Astrocyte (in vitro differentiated cells and primary cell): ENCODE results near the gene INPP5E. TPM values are rescaled to one million over a fixed set of nuclear protein-coding genes. Genes with fewer than 3 reads are reported as not detected.

Experiments used
- DNase-seq: peaks from one replicate; pipeline ENCODE4 v3.0.0-alpha.2; 2010; ENCODE audit warnings: low read depth
- FAIRE-seq: peaks from 2 replicates; lab custom pipeline; 2011; peaks lifted over from hg19 to GRCh38; lab: Jason Lieb, UNC
- H2AFZ ChIP-seq: 2 replicates; pipeline ENCODE4 v1.6.0; 2012; ENCODE audit warnings: low read depth, low read length, inconsistent platforms
- H3K27ac ChIP-seq: 2 replicates; pipeline ENCODE4 v1.5.1; 2011; ENCODE audit warnings: low read depth, low read length, inconsistent platforms
- H3K27me3 ChIP-seq: 2 replicates; pipeline ENCODE4 v1.6.0; 2011; ENCODE audit warnings: low read length, inconsistent platforms; ENCODE audit not compliant: insufficient read depth
- H3K36me3 ChIP-seq: 2 replicates; pipeline ENCODE4 v1.5.1; 2011; ENCODE audit warnings: low read length, inconsistent platforms; ENCODE audit not compliant: insufficient read depth
- H3K4me1 ChIP-seq: 2 replicates; pipeline ENCODE4 v1.5.1; 2011; ENCODE audit warnings: low read length, inconsistent platforms; ENCODE audit not compliant: insufficient read depth
- H3K4me2 ChIP-seq: 2 replicates; pipeline ENCODE4 v1.6.0; 2012; ENCODE audit warnings: low read length, inconsistent platforms
- H3K4me3 ChIP-seq: 2 replicates; pipeline ENCODE4 v1.5.1; 2011; ENCODE audit warnings: low read depth, mild to moderate bottlenecking, low read length, inconsistent platforms; ENCODE audit not compliant: insufficient read depth
- H3K79me2 ChIP-seq: 2 replicates; pipeline ENCODE4 v1.6.0; 2012; ENCODE audit warnings: mild to moderate bottlenecking, low read length, inconsistent platforms; ENCODE audit not compliant: insufficient read depth
- H3K9ac ChIP-seq: 2 replicates; pipeline ENCODE4 v1.6.0; 2012; ENCODE audit warnings: mild to moderate bottlenecking, low read length, inconsistent platforms
- H3K9me3 ChIP-seq: 2 replicates; pipeline ENCODE4 v1.5.1; 2012; ENCODE audit warnings: low read depth, mild to moderate bottlenecking, low read length, inconsistent platforms; ENCODE audit not compliant: insufficient read depth
- H4K20me1 ChIP-seq: 2 replicates; pipeline ENCODE4 v1.6.0; 2012; ENCODE audit warnings: low read length, inconsistent platforms; ENCODE audit not compliant: insufficient read depth
- H3K27ac Mint-ChIP-seq: one replicate; pipeline ENCODE4 v1.8.0; 2021; ENCODE audit warnings: mild to moderate bottlenecking, mixed read lengths; ENCODE audit not compliant: unreplicated experiment
- H3K27me3 Mint-ChIP-seq: one replicate; pipeline ENCODE4 v1.8.0; 2021; ENCODE audit warnings: low read depth, mixed read lengths; ENCODE audit not compliant: unreplicated experiment
- H3K36me3 Mint-ChIP-seq: one replicate; pipeline ENCODE4 v1.8.0; 2021; ENCODE audit warnings: low read depth, mixed read lengths; ENCODE audit not compliant: unreplicated experiment
- H3K4me1 Mint-ChIP-seq: one replicate; pipeline ENCODE4 v1.8.0; 2021; ENCODE audit warnings: low read depth, mixed read lengths; ENCODE audit not compliant: unreplicated experiment
- H3K4me3 Mint-ChIP-seq: one replicate; pipeline ENCODE4 v1.8.0; 2021; ENCODE audit warnings: mild to moderate bottlenecking, moderate library complexity, mixed read lengths; ENCODE audit not compliant: unreplicated experiment
- H3K9me3 Mint-ChIP-seq: one replicate; pipeline ENCODE4 v1.8.0; 2021; ENCODE audit warnings: mild to moderate bottlenecking, mixed read lengths; ENCODE audit not compliant: unreplicated experiment
- EZH2 ChIP-seq: IDR thresholded peaks from 2 replicates; pipeline ENCODE4 v1.6.1; 2012; ENCODE audit warnings: mild to moderate bottlenecking, low read length, inconsistent platforms; ENCODE audit not compliant: insufficient read depth
- total RNA-seq: library from RNA; stranded (reverse); gene quantifications from 2 replicates; pipeline ENCODE4 v1.2.1, GENCODE V29; 2021
- TF ChIP-seq, protein P1 (sequence below): IDR thresholded peaks from 2 replicates; pipeline ENCODE4 v1.5.1; 2011; ENCODE audit warnings: low read depth, mild to moderate bottlenecking, inconsistent platforms, low read length, moderate library complexity; ENCODE audit not compliant: insufficient read depth

Gene INPP5E
- total RNA-seq, 1 donor from 2014 or later = 13.2 TPM

DNA sequence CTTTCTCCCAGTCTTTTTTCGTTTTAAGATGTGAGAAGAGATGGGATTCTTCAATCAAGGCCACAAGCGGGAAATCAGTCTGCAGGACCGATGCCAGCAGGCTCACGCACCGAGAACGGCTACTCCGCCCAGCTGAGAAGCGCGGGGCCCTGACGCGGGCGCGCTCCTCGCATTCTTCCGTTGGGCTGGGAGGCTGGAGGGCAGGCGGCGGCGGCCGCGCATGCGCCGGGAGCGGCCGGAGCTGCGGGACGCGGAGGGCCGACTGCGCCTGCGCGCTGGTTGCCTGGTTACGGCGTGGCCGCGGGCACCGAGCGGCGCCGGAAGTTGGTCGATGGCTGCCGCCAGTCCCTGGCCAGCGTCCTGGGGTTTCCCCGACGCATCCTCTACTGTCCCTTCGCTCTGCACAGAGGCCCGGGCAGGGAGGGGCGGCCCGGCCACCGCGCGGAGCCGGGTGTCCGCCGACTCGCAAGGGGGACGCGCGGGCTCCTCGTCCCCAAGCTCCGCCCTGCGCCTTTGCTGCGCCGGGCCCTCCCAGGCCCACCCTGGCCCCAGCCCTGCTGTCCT is 44.0 kb upstream of the INPP5E start:
- H2AFZ ChIP-seq = peak overlapping the region; percentile 94
- TF ChIP-seq, protein P1, sequence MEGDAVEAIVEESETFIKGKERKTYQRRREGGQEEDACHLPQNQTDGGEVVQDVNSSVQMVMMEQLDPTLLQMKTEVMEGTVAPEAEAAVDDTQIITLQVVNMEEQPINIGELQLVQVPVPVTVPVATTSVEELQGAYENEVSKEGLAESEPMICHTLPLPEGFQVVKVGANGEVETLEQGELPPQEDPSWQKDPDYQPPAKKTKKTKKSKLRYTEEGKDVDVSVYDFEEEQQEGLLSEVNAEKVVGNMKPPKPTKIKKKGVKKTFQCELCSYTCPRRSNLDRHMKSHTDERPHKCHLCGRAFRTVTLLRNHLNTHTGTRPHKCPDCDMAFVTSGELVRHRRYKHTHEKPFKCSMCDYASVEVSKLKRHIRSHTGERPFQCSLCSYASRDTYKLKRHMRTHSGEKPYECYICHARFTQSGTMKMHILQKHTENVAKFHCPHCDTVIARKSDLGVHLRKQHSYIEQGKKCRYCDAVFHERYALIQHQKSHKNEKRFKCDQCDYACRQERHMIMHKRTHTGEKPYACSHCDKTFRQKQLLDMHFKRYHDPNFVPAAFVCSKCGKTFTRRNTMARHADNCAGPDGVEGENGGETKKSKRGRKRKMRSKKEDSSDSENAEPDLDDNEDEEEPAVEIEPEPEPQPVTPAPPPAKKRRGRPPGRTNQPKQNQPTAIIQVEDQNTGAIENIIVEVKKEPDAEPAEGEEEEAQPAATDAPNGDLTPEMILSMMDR = no peak
- TF ChIP-seq EZH2 = no peak
- H3K27me3 Mint-ChIP-seq = peaks cover 16% of the 10 kb centered on the region
- no peaks in the 10 kb centered on the region for H3K9me3 Mint-ChIP-seq
- H3K4me1 Mint-ChIP-seq = peaks cover 10% of the 10 kb centered on the region
- peaks cover 12% of the 10 kb centered on the region for H3K4me1 ChIP-seq
- no peak overlapping the region for H3K27ac Mint-ChIP-seq
- peaks cover 41% of the 10 kb centered on the region for H3K79me2 ChIP-seq
- FAIRE-seq (no peak), DNase-seq (peak; percentile 44)
- H3K27ac ChIP-seq = peak overlapping the region; percentile 97
- H3K36me3 Mint-ChIP-seq = no peaks in the 10 kb centered on the region
- H3K9ac ChIP-seq = peak overlapping the region; percentile 91
- H3K9me3 ChIP-seq = no peaks in the 10 kb centered on the region
- H3K4me3 ChIP-seq = peak overlapping the region; percentile 81
- no peaks in the 10 kb centered on the region for H3K27me3 ChIP-seq
- peaks cover 8% of the 10 kb centered on the region for H3K36me3 ChIP-seq
- H3K4me3 Mint-ChIP-seq = peak overlapping the region; percentile 77
- H4K20me1 ChIP-seq = peaks cover 43% of the 10 kb centered on the region
- peak overlapping the region; percentile 97 for H3K4me2 ChIP-seq

DNA sequence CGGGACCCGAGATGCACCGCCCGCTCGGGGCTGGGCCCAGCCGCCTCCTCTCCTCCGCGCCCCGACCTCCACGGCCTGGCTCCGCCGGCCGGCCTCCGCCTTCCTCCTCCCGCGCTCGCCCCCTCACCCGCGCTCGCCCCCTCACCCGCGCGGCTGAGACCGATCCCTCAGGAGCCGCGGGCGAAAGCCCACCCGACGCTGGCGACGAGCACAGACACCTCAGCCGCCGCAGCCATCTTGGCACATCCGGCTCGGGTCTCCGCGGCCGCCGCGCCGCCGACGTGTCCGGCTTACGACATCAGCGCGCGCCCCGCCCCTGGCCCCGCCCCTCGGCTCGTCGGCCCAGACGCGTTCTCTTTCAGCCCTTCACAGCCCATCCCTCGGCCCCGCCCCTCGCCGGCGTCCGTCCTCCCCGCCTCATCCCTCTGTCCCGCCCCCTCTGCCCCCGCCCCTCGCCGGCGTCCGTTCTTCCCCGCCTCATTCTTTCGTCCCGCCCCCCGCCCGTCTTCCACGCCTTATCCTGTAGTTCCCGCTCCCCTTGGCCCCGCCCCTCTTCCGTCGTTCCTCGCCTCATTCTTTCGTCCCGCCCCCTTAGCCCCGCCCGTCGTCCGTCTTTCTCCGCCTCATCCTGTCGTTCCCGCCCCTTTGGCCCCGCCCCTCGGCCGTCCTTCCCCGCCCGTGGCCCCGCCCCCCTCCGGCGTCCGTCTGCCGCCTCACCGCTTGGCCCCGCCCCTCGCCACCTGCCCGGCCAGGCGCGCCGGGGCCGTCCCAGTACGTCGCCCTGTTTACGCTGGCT is 43.3 kb upstream of the INPP5E start, which contains the start of gene SEC16A:
Gene SEC16A (minus strand): TSS at position 248 of the 796 bp plus-strand sequence. CDS start 5,425 bp downstream, outside the sequence.
- no peaks in the 10 kb centered on the region for H3K27me3 ChIP-seq
- peak within 1 kb of the TSS; percentile 97 for H3K27ac Mint-ChIP-seq
- H2AFZ ChIP-seq = peak within 1 kb of the TSS; percentile 94
- peaks cover 12% of the 10 kb centered on the region for H3K4me1 ChIP-seq
- no peak for FAIRE-seq
- no peaks in the 10 kb centered on the region for H3K9me3 ChIP-seq
- H3K4me1 Mint-ChIP-seq = peaks cover 10% of the 10 kb centered on the region
- H3K4me3 ChIP-seq = peak within 1 kb of the TSS; percentile 99
- TF ChIP-seq, protein P1 = no peak
- TF ChIP-seq EZH2 = no peak
- H3K4me2 ChIP-seq = peak within 1 kb of the TSS; percentile 97
- H3K4me3 Mint-ChIP-seq = peak within 1 kb of the TSS; percentile 94
- DNase-seq = peak; percentile 83
- H3K9me3 Mint-ChIP-seq = no peaks in the 10 kb centered on the region
- H3K36me3 ChIP-seq = peaks cover 12% of the 10 kb centered on the region
- no peaks in the 10 kb centered on the region for H3K36me3 Mint-ChIP-seq
- H3K27ac ChIP-seq = peak within 1 kb of the TSS; percentile 97
- H4K20me1 ChIP-seq = peaks cover 50% of the 10 kb centered on the region
- H3K9ac ChIP-seq = peak within 1 kb of the TSS; percentile 99
- H3K79me2 ChIP-seq = peaks cover 48% of the 10 kb centered on the region
- H3K27me3 Mint-ChIP-seq = peaks cover 13% of the 10 kb centered on the region
